HG02763 (cell line): ENCODE data around the gene BCAR3.

ENCODE experiments used
- ATAC-seq: cut with Tn5 transposase; IDR thresholded peaks from one replicate; pipeline ENCODE4 v1.9.1; 2021; ENCODE audit warnings: mild to moderate bottlenecking, moderate library complexity; ENCODE audit not compliant: unreplicated experiment

The BCAR3 gene

DNA sequence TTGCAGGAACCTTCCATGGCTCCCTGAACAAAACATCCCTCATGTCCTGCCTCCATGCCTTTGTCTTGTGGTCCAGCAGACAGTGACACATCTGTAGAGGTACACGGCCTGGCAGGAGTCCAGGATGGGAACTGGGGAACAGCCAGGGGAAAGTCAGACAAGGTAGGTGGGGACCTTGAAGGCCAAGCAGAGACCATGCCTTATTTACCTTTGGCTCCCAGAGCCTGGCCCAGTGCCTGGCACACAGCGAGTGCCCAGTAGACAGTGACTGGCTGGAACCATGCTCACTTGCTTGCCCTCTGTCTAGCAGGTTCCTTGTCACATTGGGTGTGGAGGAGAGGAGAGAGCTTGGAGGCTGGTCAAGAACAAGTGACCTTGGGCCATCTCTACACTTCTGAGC is 81.0 kb downstream of the BCAR3 start:
- ATAC-seq = no peak

GRCh38 chr1:93599479-93599878 is 82.2 kb downstream of the BCAR3 start:
- ATAC-seq = no peak

DNA sequence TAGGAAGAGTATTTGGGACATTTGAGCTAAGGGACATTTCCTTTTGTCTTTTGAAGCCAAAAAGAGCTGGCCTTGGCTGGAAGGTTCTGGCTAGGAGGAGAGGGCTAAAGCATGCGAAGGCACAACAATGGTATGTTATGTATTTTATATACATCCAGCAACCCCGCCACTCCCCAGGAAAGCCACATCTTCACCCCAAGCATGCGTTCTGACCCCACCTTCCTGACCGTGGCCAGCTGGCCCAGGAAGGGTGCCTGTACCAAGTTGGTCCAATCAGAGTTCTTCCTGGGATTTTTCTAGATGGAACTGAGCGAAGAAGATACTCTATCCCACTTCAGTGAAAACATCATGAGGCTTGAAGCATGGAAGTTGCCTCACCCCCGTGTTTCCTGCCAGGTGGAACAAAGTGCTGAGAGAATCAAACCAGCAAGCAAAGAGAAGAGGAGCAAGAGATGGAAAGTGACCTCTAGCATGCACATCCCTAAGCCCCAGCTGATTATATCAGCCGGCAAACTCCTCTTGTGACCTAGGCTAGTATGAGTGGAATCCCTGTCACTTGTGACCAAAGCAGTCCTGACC is 82.7 kb downstream of the BCAR3 start:
- no peak for ATAC-seq

DNA sequence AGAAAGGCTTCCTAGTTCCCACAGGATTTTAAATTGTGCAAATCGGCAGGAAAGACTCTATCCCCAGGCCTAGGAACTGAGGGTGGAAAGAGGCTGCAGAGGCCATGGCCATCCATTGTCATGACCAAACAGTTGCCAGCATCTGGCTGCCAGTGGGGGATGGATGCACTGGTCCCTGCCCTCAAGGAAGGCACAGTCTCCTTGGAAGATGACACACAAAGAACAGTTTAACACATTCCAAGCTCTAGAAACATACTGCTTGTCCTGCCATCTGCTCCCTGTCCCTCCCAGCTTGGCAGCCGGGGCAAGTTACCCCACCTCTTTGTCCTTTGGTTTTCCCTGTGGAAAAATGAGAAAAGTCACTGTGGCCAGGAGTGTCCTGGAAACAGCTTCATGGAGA is 83.2 kb downstream of the BCAR3 start:
- ATAC-seq = no peak

DNA sequence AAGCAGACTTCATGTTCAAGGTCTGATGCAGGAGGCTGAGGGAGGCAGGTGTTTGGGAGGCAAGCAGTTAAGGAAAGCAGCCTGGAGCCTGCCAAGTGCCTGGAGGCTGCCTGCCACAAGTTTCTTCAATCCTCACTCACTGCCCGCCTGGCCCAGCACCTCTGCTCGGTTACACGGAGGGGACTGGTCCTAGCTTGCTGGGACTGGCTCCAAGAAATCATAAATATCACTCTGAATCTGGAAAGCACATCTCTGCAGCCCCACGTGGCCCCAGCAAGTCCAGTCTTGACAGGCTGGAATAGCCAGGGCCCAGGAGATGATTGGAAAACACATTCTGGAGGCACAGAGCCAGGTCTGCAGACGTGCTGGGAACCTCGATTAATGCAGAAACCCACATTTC is 83.9 kb downstream of the BCAR3 start:
- ATAC-seq = no peak

- no peak for ATAC-seq
These were observed 85.1 kb downstream of the BCAR3 start for GRCh38 chr1:93596329-93597089.

DNA sequence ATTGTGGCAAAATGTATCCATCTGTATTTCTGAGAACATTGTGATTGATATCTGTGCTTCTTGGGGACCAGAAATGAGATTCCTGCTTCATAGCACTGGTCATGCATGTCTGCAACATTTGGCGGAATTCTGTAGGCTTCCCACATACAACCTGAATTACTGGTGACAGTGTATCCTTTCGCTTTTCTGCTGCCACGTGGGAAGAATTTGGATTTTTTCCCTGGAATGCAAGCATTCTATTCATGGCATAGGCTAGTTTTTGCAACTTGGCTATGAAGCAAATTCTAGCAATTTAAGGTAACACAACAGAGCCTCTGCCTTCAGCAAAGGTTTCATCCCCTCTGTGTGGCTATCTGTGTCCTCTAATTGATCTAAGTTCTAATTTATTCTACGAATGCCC is 85.9 kb downstream of the BCAR3 start:
- no peak for ATAC-seq

DNA sequence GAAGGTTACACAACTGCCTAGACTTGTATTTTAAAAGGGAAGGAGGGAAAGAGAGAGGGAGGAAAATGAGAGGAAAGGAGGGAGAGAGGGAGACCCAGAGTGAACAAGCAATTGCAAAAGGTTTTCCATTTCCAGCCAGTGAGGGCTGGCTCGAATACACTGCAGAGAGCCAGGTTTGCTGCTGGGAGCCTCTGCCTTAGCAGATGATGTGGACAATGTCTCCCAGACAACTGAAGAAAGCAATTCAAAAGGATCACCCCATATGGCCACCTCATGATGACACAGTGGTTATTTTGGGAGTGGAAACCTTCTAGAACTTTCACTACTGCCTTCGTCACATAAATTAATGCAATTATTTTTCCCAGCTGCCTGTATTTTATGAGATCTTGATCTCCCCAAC is 86.4 kb downstream of the BCAR3 start:
- no peak for ATAC-seq

DNA sequence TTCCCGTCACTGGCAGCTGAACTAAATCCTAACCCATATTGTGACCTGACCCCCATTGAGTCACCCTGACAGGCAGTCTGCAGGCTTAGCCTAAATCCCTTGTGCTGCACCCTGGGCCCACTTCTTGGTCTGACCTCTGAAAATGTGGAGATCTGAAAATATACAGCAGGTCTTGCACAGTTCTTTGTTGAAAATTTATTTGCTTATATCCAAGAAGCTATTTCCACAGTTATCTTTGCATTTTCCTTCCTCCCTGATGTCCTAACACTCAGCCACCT is 87.1 kb downstream of the BCAR3 start:
- no peak for ATAC-seq

GRCh38 chr1:93593854-93594602 is 87.6 kb downstream of the BCAR3 start:
- ATAC-seq = no peak

- no peak for ATAC-seq
These were observed 89.1 kb downstream of the BCAR3 start for GRCh38 chr1:93592551-93592949.

DNA sequence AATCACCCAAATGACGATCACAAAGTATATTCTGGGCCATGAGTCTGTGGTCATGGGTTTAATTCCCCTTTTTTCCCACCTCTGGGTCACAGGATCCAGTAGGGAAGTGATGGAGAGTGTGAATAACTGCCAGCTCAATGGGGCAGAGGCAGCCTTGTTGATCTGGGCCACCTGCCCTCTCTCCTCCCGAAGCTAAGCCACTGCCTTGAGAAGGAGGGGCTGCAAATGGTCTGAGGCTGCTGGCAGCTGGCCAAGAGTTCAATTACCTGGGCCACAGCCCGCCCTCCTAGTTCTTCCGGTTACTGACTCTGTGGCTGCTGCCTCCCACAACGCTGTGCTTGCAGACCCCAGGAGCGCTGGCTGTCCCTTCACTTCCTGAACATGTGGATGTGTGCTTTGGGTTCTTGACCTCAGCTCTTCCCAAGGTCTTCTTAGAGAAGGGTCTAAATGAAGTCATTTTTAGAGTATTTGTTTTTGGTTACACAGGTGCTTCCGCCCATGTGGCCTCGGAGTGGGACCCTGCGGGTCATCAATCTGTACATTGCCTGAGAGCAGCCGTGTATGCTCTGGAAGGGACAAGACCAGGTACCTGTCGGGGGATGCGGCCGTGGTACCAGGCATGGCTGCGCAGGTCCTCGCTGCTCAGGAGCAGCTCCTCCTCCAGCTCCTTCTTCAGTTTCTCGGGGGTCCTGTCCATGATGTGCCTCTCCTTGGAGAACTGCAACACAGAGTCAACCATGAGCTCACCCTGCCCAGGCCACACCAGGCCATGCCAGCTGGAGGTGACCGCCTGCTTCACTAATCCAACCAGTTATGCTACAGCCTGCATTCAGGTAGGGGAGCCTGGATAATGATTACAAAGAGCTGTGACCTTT is 89.7 kb downstream of the BCAR3 start:
- peak; percentile 83 for ATAC-seq

DNA sequence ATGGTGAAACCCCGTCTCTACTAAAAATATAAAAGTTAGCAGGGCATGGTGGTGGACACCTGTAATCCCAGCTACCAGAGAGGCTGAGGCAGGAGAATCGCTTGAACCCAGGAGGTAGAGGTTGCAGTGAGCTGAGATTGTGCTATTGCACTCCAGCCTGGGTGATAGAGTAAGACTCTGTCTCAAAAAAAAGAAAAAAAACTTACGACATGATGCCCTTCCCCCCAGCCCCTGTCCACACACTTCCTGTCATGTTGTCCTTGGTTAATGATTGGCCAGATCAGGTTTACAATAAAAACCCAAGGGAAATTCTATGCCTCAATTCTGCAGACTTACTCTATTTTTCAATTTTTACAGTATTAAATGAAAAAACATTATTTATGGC is 90.4 kb downstream of the BCAR3 start:
- peak; percentile 12 for ATAC-seq

DNA sequence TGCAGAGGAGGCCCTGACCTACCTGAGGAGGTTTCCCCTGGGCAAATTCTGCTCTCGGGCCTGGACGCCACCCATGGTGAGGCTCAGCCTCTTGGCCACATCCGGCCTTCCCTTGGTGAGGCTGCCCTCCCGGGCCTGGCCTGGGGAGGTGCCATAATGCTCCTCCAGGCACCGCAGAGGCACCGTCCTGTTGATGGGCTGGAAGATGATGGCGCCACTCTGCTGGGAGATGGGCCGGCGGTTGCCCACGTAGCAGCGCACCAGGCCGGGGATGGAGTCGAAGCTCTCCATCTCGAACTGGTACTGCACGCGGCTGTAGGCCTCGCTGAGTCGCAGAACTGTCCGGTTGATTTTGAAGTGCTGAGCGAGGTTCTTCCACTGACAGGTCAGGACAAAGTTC is 92.7 kb downstream of the BCAR3 start:
- no peak for ATAC-seq

DNA sequence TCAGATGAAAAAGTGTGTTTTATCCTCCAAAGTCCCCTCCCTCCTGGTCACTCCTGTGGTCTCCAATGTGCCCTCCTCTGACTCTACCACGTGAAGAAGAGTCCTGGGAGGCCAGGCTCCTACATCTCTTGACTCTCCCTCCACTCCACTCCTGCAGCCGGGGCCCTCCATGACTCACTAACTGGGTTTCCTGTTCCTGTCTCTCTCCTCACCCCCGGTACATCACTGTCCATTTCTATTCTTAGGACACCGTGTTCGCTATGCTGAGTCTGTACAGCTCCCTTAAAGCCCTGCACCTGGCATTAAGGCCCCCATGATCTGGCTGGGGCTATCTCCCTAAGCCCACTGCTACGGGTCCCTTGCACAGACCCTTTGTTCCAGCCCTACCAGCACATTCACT is 93.4 kb downstream of the BCAR3 start:
- ATAC-seq = no peak

DNA sequence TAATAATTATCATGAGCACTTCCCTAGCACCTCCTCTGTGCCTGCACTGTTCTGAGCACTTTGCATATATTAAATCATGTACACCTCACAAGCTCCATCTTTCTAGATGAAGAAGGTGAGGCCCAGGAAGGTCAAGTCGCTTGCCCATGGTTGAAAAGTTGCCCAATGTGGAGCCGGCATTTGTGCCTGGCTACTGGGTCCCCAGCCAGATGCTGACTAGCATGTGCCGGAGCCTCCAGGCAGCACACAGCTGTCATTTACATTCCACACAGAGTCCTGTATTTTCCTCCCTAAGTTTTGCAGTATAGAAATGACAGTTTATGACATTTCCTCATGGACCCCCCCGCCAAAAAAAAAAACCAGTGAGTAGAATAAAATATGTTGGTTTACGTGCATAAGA is 94.3 kb downstream of the BCAR3 start:
- ATAC-seq = no peak

DNA sequence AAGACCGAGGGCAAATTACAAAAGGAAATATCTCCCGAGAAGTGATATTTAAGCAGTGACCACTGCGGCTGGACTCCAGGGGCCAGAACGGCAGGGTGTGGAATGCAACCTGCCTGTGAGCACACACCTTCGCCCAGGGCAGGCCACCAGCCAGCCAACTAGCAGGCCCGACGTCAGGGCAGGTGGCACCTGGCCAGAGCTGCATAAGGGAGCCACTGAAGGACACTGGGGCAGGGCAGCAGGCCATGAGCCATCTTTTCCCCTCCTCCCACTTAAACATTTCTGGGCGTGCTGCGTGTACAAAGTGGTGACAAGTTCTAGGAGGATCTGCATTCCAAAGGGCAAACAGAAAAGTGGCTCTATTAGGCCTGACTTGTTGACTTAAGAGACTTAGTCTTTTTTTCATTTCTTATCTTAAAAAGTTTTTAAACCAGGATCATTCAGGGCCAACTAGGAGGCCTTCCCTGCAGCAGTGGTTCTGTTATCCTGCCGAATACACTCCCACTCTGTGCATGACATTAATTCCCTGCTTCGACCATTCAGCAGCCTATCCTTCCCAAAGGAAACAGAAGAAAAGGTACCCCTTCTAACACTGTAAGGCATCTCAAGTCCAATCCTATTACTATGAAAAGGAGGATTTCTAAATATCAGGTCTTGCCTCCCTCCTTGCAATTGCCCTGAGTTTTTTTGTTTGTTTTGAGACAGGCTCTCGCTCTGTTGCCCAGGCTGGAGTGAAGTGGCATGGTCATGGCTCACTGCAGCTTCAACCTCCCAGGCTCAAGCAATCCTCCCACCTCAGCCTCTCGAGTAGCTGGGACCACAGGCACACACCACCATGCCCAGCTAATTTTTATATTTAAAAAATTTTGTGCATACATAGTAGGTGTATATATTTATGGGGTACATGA is 96.3 kb downstream of the BCAR3 start:
- no peak for ATAC-seq

DNA sequence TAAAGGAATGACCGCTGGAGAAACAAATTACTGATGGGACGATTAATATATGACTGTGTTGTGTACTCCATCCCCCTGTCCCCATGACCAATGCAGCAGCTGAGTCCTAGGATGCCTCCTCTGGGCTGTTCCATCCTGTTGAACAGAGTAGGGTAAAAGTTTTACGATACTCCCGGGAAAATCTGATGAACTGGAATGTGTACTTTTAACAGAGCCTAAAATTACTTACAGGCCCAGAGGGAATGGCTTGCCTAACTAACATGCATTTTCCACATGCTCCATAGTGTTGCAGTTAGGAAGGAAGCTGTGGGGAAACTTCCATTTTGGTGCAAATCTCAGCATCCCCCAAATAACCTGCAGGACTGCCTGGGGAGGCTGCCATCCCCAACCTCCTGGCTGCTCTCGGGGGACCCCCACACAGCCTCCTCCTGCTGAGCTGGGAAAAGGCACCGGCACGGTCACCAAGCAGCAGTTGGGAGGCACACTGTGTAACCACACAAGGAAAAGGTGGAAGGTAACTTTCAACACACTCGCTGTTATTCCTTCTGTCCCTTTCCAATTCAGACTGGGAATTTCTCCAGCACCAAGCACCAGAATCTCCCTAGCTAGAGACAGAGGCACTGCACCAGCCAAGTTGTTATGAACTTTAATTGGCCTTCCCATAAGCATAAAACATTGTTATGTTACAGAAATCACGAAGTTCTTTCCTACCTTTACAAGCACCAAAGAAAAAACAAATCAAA is 97.2 kb downstream of the BCAR3 start:
- no peak for ATAC-seq

GRCh38 chr1:93581917-93582850 is 99.5 kb downstream of the BCAR3 start:
- no peak for ATAC-seq
